ENCODE measurements around the gene CHSY1.

DNA sequence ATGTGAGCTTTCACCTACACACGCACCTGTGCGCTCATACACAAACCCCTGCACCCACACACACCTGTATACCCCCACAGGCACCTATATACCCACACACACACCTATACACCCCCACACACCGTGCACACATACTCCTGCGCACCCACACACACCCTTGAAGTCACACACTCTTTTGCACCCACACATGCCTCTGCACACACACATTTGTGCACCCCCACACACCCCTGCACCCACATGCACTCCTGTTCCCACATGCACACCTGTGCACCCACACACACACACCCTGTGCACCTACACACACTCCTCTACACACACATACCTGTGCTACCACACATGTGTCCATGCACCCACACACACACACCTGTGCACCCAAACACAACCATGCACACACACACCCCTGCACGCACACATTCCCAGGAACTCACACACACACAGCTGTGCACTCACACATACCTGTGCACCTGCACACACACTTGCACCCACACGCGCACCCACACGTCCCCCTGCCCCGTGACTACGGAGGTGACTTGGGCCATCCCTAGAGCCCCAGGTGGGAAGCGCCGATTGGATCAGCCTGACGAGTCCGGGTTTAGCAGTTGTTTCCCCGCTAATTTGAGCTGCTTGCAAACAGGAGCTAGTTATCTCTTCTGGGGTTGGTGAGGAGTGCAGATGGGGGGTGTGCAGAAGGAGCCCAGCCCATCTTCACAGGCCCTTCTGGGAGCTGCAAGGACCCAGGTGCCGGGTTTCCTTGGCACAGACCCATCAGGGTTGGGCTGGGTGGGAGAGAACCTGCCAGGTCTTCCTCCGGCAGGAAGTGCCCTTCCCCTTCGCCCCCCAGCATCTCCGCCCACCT lies 97.8 kb downstream of the CHSY1 start:
- TF ChIP-seq KLF16 (CRISPR knock-in tag; IDR thresholded peaks at IDR 0.05) (no peak), SETDB1 (CRISPR knock-in tag; IDR thresholded peaks at IDR 0.05; ENCODE audit: borderline replicate concordance) (no peak), SIN3A (IDR thresholded peaks at IDR 0.05; ENCODE audit: borderline replicate concordance, low read depth, low read length) (no peak)
- TF ChIP-seq, protein P1, sequence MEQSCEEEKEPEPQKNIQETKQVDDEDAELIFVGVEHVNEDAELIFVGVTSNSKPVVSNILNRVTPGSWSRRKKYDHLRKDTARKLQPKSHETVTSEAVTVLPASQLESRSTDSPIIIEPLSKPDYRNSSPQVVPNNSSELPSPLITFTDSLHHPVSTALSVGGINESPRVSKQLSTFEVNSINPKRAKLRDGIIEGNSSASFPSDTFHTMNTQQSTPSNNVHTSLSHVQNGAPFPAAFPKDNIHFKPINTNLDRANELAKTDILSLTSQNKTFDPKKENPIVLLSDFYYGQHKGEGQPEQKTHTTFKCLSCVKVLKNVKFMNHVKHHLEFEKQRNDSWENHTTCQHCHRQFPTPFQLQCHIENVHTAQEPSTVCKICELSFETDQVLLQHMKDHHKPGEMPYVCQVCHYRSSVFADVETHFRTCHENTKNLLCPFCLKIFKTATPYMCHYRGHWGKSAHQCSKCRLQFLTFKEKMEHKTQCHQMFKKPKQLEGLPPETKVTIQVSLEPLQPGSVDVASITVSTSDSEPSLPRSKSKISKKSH (CRISPR knock-in tag; IDR thresholded peaks at IDR 0.05; ENCODE audit: borderline replicate concordance) = no peak

Measured in HepG2 (cell line).